Activated T-cell treated with anti-CD3 and anti-CD28 coated beads, Interleukin-2, amount 50 U/mL, for 4 hours (primary cell): ENCODE measurements around the gene PPP1R26. TPM values are rescaled to one million over a fixed set of nuclear protein-coding genes. Genes with fewer than 3 reads are reported as not detected.
"Not testable (repeated sequence)": the region's sequence is repeated elsewhere in the genome, so short reads cannot be mapped to it uniquely, and the experiment has no call there.

Experiments used
- ATAC-seq, 2 donors: fragments of 200-7000 bp; cut with Tn5 transposase; one replicate each; pipeline ENCODE4 v1.10.0; 2021
- DNase-seq: peaks from one replicate; pipeline ENCODE4 v3.0.0-alpha.2; 2020
- H3K27me3 Mint-ChIP-seq: one replicate; pipeline ENCODE4 v1.8.0; 2021; ENCODE audit warnings: low read depth, mixed read lengths
- H3K36me3 Mint-ChIP-seq: one replicate; pipeline ENCODE4 v1.8.0; 2022; ENCODE audit warnings: mixed read lengths; ENCODE audit not compliant: insufficient read depth
- H3K4me1 Mint-ChIP-seq: one replicate; pipeline ENCODE4 v1.8.0; 2021; ENCODE audit warnings: low read depth, mixed read lengths
- H3K4me3 Mint-ChIP-seq: one replicate; pipeline ENCODE4 v1.8.0; 2021; ENCODE audit warnings: mild to moderate bottlenecking, moderate library complexity, mixed read lengths
- H3K9me3 Mint-ChIP-seq: one replicate; pipeline ENCODE4 v1.8.0; 2021; ENCODE audit warnings: mixed read lengths
- total RNA-seq, 3 donors: library from RNA; stranded (reverse); gene quantifications; one replicate each; pipeline ENCODE4 v1.2.1, GENCODE V29; 2021

The PPP1R26 gene
- total RNA-seq, 3 donors from 2014 or later: 0.94 to 2.4 (median 1.2) TPM

- DNase-seq, ATAC-seq, H3K4me3 Mint-ChIP-seq: not testable (repeated sequence)
Measured at GRCh38 chr9:135513906-135514305, 34.3 kb downstream of the PPP1R26 start.

GRCh38 chr9:135514342-135515082, 34.9 kb downstream of the PPP1R26 start:
- Mint-ChIP-seq H3K9me3 (peaks cover 1% of the 10 kb centered on the region), H3K4me1 (no peaks in the 10 kb centered on the region), H3K4me3 (no peak overlapping the region), H3K27me3 (peaks cover 3% of the 10 kb centered on the region), H3K36me3 (no peaks in the 10 kb centered on the region)
- no peak for DNase-seq
- ATAC-seq: no peak

More at GRCh38 chr9:135513906-135514305, 34.3 kb downstream of the PPP1R26 start:
- not testable (repeated sequence) for H3K27me3 Mint-ChIP-seq, H3K36me3 Mint-ChIP-seq, H3K4me1 Mint-ChIP-seq, H3K9me3 Mint-ChIP-seq

GRCh38 chr9:135515083-135515951, 35.7 kb downstream of the PPP1R26 start:
- Mint-ChIP-seq H3K36me3 (no peaks in the 10 kb centered on the region), H3K4me3 (no peak overlapping the region), H3K9me3 (no peaks in the 10 kb centered on the region), H3K4me1 (no peaks in the 10 kb centered on the region), H3K27me3 (peaks cover 4% of the 10 kb centered on the region)
- DNase-seq (no peak), ATAC-seq (no peak)

DNA sequence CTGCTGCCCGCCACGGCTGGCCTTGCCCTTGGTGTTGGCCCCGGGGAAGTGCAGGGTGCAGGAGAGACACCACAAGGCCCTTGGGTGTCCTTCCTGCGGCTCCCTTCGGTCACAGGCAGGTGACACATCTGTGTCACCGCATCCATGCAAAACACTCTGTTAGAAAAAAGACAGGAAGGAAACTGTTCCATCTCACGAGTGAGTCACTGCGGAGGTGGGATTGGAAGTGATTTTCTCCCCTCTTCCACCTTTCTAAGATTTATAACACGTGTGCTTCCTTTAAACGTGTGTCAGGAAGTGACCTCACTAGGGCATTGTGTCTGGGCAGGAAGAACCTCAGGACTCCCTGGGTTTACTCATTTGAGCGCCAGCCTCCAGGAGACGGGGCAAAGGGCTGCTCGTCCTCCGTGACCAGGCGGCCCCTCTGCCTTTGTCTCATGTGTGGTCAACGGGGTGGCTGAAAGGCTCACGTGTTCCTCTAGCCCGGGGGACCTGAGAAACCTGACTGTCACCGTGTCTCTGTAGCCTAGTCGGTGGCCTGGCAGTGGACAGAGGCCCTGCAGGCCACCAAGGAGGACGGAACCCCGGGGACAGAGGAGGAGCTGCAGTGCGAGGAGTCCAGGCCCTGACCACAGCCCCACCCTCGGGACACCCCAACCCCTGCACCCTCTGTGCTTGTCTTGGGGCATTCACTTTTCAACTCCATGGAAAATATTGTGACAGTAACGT, 36.7 kb downstream of the PPP1R26 start:
- Mint-ChIP-seq H3K36me3 (no peaks in the 10 kb centered on the region), H3K9me3 (no peaks in the 10 kb centered on the region), H3K4me1 (no peaks in the 10 kb centered on the region), H3K27me3 (peaks cover 9% of the 10 kb centered on the region), H3K4me3 (no peak overlapping the region)
- no peak for DNase-seq
- ATAC-seq: no peak

- DNase-seq (no peak), ATAC-seq (no peak)
- Mint-ChIP-seq H3K27me3 (peaks cover 13% of the 10 kb centered on the region), H3K36me3 (no peaks in the 10 kb centered on the region), H3K4me3 (no peak overlapping the region), H3K4me1 (no peaks in the 10 kb centered on the region), H3K9me3 (no peaks in the 10 kb centered on the region)
Measured at GRCh38 chr9:135517407-135517822, 37.8 kb downstream of the PPP1R26 start.

GRCh38 chr9:135519179-135519971, 39.8 kb downstream of the PPP1R26 start:
- no peak for DNase-seq
- no peaks in the 10 kb centered on the region for H3K9me3 Mint-ChIP-seq
- no peak overlapping the region for H3K4me3 Mint-ChIP-seq
- no peak for ATAC-seq
- no peaks in the 10 kb centered on the region for H3K4me1 Mint-ChIP-seq
- H3K27me3 Mint-ChIP-seq: peaks cover 17% of the 10 kb centered on the region
- H3K36me3 Mint-ChIP-seq: no peaks in the 10 kb centered on the region

DNA sequence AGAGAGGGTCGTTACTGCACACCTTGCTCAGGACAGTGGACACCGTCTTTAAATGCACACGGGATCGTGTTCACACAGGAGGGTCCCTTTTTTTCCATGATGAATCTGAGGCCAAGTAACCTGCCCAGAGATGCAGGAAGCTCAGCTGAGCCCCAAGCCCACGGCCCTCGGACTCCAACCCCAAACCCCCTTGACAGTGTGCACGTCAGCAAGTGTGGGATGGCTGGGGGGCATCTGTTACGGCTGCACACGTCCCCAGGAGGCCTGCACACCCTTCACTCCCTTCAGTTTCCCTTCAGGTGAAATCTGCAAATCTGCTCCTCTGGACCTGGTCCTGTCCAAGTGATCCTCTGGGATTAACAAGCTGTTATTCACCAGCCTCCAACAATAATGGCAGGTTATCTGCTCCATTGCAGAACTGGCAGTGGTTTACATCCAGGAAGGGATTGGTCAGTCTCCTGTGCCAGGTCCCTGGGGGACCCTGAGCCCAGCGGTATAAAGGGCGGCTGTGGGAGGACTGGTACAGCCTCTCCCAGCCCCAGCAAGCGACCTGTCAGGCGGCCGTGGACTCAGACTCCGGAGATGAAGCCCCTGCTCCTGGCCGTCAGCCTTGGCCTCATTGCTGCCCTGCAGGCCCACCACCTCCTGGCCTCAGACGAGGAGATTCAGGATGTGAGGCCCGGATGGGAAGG, 41.5 kb downstream of the PPP1R26 start, which contains the start of gene LCN1:
LCN1 (plus strand) TSS at position 525 of the 692 bp plus-strand sequence; CDS start at position 583, 58 bp downstream.
- no peak for ATAC-seq
- peaks cover 17% of the 10 kb centered on the region for H3K27me3 Mint-ChIP-seq
- DNase-seq: no peak
- H3K9me3 Mint-ChIP-seq: no peaks in the 10 kb centered on the region
- no peaks in the 10 kb centered on the region for H3K4me1 Mint-ChIP-seq
- no peak within 1 kb of the TSS for H3K4me3 Mint-ChIP-seq
- no peaks in the 10 kb centered on the region for H3K36me3 Mint-ChIP-seq

DNA sequence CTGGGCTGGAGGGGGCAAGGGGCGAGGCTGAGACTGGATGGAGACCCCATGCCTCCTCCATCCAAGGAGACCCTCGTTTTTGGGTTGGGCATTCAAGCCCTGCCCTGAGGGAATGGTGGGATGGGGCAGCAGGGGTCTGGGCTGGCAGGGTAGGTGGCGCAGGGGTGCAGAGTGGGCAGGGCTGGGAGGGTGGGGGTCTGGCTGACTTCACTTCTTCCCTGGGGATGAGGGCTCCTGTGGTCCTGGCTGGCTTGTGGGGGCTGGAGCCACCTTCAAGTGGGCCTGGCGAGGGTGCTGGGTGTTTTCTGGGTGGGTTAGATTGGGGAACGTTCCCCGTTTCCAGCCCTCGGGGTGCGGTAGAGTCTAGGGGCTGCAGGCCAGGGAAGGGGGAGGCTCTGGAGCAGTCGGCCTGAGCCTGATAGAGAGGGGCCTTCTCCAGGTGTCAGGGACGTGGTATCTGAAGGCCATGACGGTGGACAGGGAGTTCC, 42.1 kb downstream of the PPP1R26 start:
- no peaks in the 10 kb centered on the region for H3K4me1 Mint-ChIP-seq
- DNase-seq (no peak), ATAC-seq (no peak)
- no peaks in the 10 kb centered on the region for H3K9me3 Mint-ChIP-seq
- H3K36me3 Mint-ChIP-seq: no peaks in the 10 kb centered on the region
- no peak overlapping the region for H3K4me3 Mint-ChIP-seq
- peaks cover 17% of the 10 kb centered on the region for H3K27me3 Mint-ChIP-seq

GRCh38 chr9:135522137-135522877, 42.7 kb downstream of the PPP1R26 start:
- Mint-ChIP-seq H3K9me3 (no peaks in the 10 kb centered on the region), H3K36me3 (no peaks in the 10 kb centered on the region), H3K4me1 (no peaks in the 10 kb centered on the region), H3K4me3 (no peak overlapping the region), H3K27me3 (peaks cover 17% of the 10 kb centered on the region)
- ATAC-seq (no peak), DNase-seq (no peak)

- H3K9me3 Mint-ChIP-seq: no peaks in the 10 kb centered on the region
Measured at GRCh38 chr9:135522931-135523330, 43.3 kb downstream of the PPP1R26 start.

DNA sequence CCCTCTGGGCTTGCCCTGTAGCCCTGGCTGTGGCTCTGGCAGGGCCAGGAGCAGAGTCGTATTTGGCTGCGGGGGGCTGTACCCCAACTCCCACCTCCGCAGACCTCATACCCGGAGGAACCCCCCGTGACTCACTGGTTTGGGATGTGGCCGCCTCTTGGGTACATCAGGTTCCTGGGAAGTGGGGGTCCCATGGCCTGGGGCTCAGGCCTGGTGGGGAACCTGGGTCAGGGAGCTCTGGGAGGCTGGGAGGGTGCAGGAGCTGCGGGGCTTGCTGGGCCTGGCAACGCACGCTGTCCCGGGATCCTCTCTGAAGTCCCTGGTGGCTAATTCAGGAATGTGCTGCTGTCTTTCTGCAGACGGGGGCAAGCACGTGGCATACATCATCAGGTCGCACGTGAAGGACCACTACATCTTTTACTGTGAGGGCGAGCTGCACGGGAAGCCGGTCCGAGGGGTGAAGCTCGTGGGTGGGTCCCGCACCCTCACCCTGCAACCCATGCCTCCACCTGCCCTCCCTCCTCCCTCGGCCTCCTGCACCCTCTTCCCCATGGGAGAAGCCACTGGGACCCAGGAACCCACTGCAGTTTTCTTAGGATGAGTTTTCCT, 44.0 kb downstream of the PPP1R26 start:
- no peaks in the 10 kb centered on the region for H3K36me3 Mint-ChIP-seq
- no peaks in the 10 kb centered on the region for H3K4me1 Mint-ChIP-seq
- H3K4me3 Mint-ChIP-seq: no peak overlapping the region
- ATAC-seq (no peak), DNase-seq (no peak)
- H3K9me3 Mint-ChIP-seq: no peaks in the 10 kb centered on the region
- peaks cover 14% of the 10 kb centered on the region for H3K27me3 Mint-ChIP-seq

More at GRCh38 chr9:135522931-135523330, 43.3 kb downstream of the PPP1R26 start:
- ATAC-seq (no peak), DNase-seq (no peak)
- Mint-ChIP-seq H3K27me3 (peaks cover 14% of the 10 kb centered on the region), H3K36me3 (no peaks in the 10 kb centered on the region), H3K4me1 (no peaks in the 10 kb centered on the region), H3K4me3 (no peak overlapping the region)

GRCh38 chr9:135524130-135524861, 44.7 kb downstream of the PPP1R26 start:
- H3K9me3 Mint-ChIP-seq: no peaks in the 10 kb centered on the region
- ATAC-seq: no peak
- no peaks in the 10 kb centered on the region for H3K4me1 Mint-ChIP-seq
- H3K4me3 Mint-ChIP-seq: no peak overlapping the region
- H3K27me3 Mint-ChIP-seq: peaks cover 14% of the 10 kb centered on the region
- no peaks in the 10 kb centered on the region for H3K36me3 Mint-ChIP-seq
- DNase-seq: no peak
